Activated CD8-positive, alpha-beta memory T cell treated with anti-CD3 and anti-CD28 coated beads, Interleukin-2, amount 50 U/mL, for 24 hours (primary cell): ENCODE data around the gene SHISA5.
"Not testable (repeated sequence)": the region's sequence is repeated elsewhere in the genome, so short reads cannot be mapped to it uniquely, and the experiment has no call there.

Experiments
- DNase-seq: peaks from one replicate; pipeline ENCODE4 v3.0.0-alpha.2; 2020; ENCODE audit errors: extremely low read depth

The SHISA5 gene

DNA sequence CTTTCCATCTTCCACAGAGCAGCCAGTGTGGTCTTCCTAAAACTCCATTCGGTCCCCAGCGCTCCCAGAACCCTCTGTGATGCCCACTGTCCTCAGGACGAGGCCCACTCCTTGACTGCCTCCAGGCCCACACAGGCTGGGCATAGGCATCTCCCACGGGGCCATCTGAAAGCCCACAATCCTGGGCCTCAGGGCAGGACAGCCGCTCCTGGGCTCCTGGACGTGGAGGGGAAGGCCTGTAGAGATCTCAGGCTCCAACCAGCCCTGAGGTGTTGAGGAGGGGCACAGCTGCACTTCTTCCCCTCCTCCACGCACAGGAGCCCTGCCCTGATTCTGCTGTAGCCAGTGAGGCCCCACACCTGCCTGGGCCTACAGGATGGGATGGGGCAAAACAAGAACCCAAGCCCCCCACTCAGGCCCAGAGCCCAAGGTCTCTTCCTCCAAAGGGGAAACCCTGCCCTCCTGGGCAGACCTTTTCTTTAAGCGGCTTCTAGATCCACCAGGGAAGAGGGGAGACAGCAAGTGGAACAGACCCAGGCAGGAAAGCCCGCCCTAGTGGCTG is 25.9 kb downstream of the SHISA5 start:
- DNase-seq: no peak

DNA sequence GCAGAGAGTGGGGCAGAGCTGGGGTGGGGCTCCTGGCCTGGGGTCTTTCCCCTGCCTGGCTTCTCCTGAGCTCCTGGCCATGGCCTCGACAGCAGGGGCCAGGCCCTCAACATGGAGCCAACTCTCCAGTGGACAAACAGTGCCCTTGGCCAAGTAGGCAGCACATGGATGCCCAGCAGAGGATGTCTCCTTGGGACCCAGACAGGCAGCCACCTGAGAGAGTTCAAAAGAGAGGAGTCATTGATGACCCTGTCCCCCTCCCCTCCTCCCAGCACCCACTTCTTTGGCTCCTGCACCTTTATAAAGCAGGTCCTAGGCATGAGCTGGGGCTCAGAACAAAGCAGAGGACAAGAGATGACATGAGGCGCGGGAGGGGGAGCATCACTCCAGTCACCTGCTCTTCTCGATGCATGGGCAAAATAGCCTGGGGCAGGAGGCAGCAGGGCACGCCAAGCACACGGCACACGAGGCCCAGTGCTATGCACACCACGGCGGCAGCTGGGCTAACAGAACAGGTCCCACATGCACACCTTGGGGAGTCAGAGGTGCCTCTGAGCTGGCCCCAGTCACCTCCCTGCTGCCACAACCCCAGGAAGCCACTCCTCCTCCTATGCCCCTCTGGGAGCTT is 27.4 kb downstream of the SHISA5 start:
- no peak for DNase-seq

DNA sequence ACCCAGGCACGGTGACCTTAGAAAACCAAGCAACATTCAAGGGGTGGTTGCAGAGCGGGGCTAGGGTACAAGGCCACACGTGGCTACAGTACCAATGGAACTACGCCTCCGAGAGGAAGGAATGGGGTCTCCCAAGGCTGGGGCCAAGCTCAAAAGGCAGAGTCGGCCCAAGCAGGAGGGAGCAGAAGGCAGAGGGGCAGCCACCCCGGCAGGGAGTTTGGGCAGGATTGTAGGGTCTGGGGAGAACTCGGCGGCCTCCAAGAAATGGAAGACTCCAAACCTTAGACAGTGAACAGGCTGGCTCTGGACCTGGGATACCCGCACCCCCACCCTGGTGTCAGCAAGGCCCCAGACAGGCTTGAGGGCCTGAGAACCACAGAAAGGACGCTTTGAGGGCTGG is 28.8 kb downstream of the SHISA5 start:
- DNase-seq: no peak

- DNase-seq: no peak
Observed at GRCh38 chr3:48474619-48475018, 29.4 kb downstream of the SHISA5 start.

- DNase-seq: not testable (repeated sequence)
Observed at GRCh38 chr3:48474031-48474430, 29.9 kb downstream of the SHISA5 start.

DNA sequence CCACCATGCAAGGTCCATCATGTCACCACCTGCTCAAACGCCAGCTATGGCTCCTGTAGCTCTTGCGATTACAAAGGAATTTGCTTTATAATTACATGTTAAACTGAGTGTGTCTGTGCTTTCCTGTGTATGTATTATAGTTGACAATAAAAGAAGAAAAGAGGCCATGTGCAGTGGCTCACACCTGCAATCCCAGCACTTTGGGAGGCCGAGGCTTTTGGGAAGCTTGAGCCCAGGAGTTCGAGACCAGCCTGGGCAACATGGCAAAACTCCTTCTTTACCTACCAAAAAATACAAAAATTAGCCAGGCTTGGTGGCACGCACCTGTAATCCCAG is 30.4 kb downstream of the SHISA5 start:
- DNase-seq: no peak

DNA sequence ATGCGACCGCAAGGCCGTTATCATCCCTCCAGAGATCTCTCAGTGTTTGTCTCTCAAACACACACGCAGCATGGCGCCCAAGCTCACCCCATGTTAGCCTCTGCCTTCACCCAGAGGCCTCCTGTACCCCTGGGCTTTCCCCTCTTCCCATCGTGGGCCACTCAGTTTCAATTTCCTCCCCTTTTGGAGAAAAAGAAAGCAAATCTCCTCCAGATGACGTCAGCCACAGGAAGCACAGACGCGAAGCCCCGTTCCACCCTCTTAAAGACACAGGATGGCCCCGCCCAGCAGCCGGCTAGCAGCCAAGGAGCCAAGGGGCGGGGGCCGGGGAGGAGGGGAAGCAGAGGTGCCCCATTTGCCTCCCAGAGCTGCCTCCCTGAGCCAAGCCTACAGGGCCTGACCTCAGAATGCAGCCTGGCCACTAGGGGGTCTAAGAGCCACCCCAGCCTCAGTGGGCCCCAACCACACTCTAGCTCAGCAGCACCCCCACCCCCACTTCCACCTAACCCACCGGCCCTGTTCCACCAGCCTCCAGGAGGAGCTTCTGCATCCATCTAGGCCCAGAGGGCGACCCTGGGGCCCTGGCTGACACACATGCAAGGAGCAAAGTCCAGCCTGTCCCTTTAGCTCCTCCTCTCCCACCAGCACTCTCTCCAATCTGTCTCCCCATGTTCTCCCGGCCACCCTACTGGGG is 30.9 kb downstream of the SHISA5 start:
- DNase-seq: peak; percentile 89

DNA sequence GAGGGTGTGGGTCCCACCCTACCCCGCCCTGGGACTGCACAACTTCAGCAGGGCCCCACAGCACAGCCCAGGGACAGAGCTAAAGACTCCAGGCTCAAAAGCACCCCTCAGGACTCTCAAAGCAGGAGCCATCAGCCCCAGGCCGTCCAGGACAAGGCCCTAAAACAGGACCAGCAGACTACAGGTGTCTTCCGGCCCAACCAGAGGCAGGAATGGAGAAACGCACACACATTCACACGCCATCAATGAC is 31.4 kb downstream of the SHISA5 start:
- no peak for DNase-seq

- no peak for DNase-seq
Observed at GRCh38 chr3:48470286-48470685, 33.7 kb downstream of the SHISA5 start.

- no peak for DNase-seq
Observed at GRCh38 chr3:48469046-48469915, 34.7 kb downstream of the SHISA5 start.

GRCh38 chr3:48468329-48468731 is 35.6 kb downstream of the SHISA5 start:
- DNase-seq: no peak

GRCh38 chr3:48467473-48468267 is 36.3 kb downstream of the SHISA5 start:
- DNase-seq: no peak

GRCh38 chr3:48467110-48467454 is 36.9 kb downstream of the SHISA5 start:
- no peak for DNase-seq

GRCh38 chr3:48466386-48467109 is 37.4 kb downstream of the SHISA5 start:
- DNase-seq: no peak

GRCh38 chr3:48465531-48466378 is 38.2 kb downstream of the SHISA5 start:
- DNase-seq: no peak

DNA sequence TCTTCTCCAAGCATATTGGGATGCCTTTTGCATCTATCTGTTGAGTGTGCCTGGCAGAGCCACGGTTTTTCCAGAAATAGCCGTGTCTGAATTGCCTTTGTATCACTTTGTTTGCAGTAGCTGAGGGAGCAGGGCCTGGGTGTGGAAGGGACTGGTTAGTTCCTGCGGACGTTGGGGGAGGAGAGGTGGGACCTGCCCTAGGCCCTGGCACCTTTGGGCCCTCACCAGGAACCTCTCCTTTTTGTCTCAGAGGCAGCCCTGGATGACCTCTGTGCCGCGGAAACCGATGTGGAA is 38.8 kb downstream of the SHISA5 start:
- no peak for DNase-seq

- DNase-seq: no peak
Observed at GRCh38 chr3:48464713-48465221, 39.2 kb downstream of the SHISA5 start.

DNA sequence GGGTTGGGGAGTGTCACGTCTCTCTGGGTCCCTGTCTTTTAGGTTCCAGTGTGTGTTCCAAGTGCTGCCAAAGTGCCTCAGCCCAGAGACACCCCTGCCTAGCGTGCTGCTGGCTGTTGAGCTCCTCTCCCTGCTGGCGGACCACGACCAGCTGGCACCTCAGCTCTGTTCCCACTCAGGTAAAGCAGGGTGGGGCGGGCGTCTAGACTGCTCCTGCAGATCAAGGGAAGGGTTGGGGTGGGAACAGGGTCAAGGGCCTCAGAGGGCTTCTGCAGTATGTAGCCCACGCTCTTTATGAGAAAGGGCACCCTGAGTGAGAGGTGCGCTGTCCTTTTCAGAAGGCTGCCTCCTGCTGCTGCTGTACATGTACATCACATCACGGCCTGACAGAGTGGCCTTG is 40.3 kb downstream of the SHISA5 start:
- no peak for DNase-seq

GRCh38 chr3:48461767-48462166 is 42.2 kb downstream of the SHISA5 start:
- DNase-seq: not testable (repeated sequence)

DNA sequence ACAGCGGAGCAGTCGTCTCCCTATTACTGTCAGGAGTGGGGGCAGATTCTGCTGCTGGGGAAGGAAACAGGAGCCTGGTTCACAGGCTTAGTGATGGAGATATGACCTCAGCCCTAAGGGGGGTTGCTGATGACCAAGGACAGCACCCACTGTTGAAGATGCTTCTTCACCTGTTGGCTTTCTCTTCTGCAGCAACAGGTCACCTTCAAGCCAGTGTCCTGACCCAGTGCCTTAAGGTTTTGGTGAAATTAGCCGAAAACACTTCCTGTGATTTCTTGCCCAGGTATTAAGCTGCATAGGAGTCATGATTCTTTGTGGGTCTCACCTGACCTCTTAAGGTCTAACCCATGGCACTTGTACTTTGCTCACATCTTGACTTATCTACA is 43.5 kb downstream of the SHISA5 start:
- DNase-seq: no peak
